Large intestine (tissue), 3 donors: Measurements from ENCODE around the gene SELENOV. TPM values are rescaled to one million over a fixed set of nuclear protein-coding genes. Genes with fewer than 3 reads are reported as not detected.
"Not testable (repeated sequence)": the region's sequence is repeated elsewhere in the genome, so short reads cannot be mapped to it uniquely, and the experiment has no call there.

Source experiments
- DNase-seq, 2 donors: peaks; one replicate each; pipeline versions ENCODE4 v3.0.0 to v3.0.0-alpha.2; 2013
- H3K27ac ChIP-seq: one replicate; pipeline ENCODE4 v1.5.1; 2013; ENCODE audit warnings: low read length
- H3K27me3 ChIP-seq: 2 replicates; pipeline ENCODE4 v1.6.1; 2013; ENCODE audit warnings: low read length; ENCODE audit not compliant: control insufficient read depth, insufficient read depth
- H3K36me3 ChIP-seq: 2 replicates; pipeline ENCODE4 v1.6.1; 2013; ENCODE audit warnings: low read length; ENCODE audit not compliant: control insufficient read depth, insufficient read depth
- H3K4me1 ChIP-seq: one replicate; pipeline ENCODE4 v1.6.1; 2013; ENCODE audit warnings: low read length; ENCODE audit not compliant: control insufficient read depth, insufficient read depth
- H3K4me3 ChIP-seq: one replicate; pipeline ENCODE4 v1.5.1; 2013; ENCODE audit warnings: low read length
- H3K9me3 ChIP-seq: one replicate; pipeline ENCODE4 v1.6.1; 2013; ENCODE audit warnings: mild to moderate bottlenecking, low read depth, low read length, moderate library complexity; ENCODE audit not compliant: control insufficient read depth
- WGBS: methylation state at CpG from one replicate; pipeline ENCODE4 v1.1.5; 2013; ENCODE audit warnings: low lambda C conversion rate; ENCODE audit not compliant: insufficient coverage; 5-methylcytosine and 5-hydroxymethylcytosine counted together
- polyA plus RNA-seq: library from polyadenylated mRNA; unstranded; fragments of 120-200 nt; gene quantifications from one replicate; pipeline ENCODE4 v1.2.1, GENCODE V29; 2013

Gene SELENOV
- polyA plus RNA-seq, 1 donor, result 0.19 TPM

GRCh38 chr19:39474139-39474620 is 40.8 kb upstream of the SELENOV start:
- peaks cover 71% of the 10 kb centered on the region for H3K36me3 ChIP-seq
- DNase-seq, result peak in 1 of 2 donors; percentile 28

DNA sequence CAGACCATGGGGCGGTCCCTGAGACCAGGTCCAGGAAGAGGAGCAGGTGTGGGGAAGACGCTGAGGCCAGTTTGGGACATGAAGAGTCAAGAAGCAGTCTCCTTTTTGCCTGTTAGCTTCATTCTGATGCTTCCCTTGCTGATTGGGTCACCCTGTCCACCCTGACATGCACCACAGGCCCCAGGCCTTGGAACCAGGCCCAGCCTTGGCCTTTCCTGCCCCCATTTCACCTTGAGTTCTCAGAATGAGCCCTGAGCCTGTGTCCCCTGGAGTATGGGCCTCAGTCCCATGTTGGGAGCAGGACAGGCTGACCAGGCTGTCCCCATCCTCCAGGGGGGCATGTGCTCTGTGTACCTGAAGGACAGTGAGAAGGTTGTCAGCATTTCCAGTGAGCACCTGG is 39.2 kb upstream of the SELENOV start:
- H3K36me3 ChIP-seq, result peaks cover 55% of the 10 kb centered on the region

More at GRCh38 chr19:39474139-39474620, 40.8 kb upstream of the SELENOV start:
- Histone ChIP-seq H3K9me3 (no peaks in the 10 kb centered on the region), H3K4me3 (no peak overlapping the region), H3K27me3 (no peaks in the 10 kb centered on the region), H3K4me1 (peaks cover under 1% of the 10 kb centered on the region), H3K27ac (no peak overlapping the region)
- no CpG with 5 or more reads among the region's 9 CpGs for WGBS

DNA sequence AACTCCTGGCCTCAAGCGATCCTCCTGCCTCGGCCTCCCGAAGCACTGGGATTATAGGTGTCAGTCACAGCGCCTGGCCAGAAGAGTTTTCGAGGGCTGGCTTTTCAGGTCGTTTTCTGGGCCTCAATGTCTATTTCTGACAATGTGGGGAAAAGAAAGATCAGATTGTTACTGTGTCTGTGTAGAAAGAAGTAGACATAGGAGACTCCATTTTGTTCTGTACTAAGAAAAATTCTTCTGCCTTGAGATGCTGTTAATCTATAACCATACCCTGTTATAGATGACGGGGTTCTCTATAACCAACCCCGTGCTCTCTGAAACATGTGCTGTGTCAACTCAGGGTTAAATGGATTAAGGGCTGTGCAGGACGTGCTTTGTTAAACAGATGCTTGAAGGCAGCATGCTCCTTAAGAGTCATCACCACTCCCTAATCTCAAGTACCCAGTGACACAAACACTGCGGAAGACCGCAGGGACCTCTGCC is 35.6 kb upstream of the SELENOV start:
- H3K27me3 ChIP-seq, H3K9me3 ChIP-seq, H3K4me1 ChIP-seq, H3K4me3 ChIP-seq: not testable (repeated sequence)
- Histone ChIP-seq H3K36me3 (peaks cover 26% of the 10 kb centered on the region), H3K27ac (peak overlapping the region; percentile 72)
- WGBS, result no CpG with 5 or more reads among the region's 11 CpGs
- peak in 1 of 2 donors; percentile 41 for DNase-seq

More for the DNA sequence above, 39.2 kb upstream of the SELENOV start:
- no peak overlapping the region for H3K27ac ChIP-seq
- peaks cover 2% of the 10 kb centered on the region for H3K4me1 ChIP-seq
- WGBS, result no CpG with 5 or more reads among the region's 2 CpGs
- DNase-seq, result no peak
- H3K27me3 ChIP-seq, result no peaks in the 10 kb centered on the region
- H3K4me3 ChIP-seq, result no peak overlapping the region
- H3K9me3 ChIP-seq, result no peaks in the 10 kb centered on the region

DNA sequence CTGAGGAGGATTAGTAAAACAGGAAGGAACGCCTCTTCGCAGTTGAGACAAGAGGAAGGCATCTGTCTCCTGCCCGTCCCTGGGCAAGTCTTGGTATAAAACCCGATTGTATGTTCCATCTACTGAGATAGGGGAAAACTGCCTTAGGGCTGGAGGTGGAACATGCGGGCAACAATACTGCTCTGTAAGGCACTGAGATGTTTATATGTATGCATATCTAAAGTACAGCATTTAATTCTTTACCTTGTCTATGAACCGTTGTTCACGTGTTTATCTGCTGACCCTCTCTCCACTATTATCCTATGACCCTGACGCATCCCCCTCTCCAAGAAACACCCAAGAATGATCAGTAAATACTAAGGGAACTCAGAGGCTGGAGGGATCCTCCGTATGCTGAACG is 35.0 kb upstream of the SELENOV start:
- H3K4me1 ChIP-seq, result peaks cover 9% of the 10 kb centered on the region
- peak in 1 of 2 donors; percentile 24 for DNase-seq
- peak overlapping the region; percentile 72 for H3K27ac ChIP-seq
- peak overlapping the region; percentile 98 for H3K4me3 ChIP-seq
- no peaks in the 10 kb centered on the region for H3K9me3 ChIP-seq
- H3K36me3 ChIP-seq, result peaks cover 23% of the 10 kb centered on the region
- H3K27me3 ChIP-seq, result no peaks in the 10 kb centered on the region
- 13% methylated on average over 3 of the region's 10 CpGs for WGBS

DNA sequence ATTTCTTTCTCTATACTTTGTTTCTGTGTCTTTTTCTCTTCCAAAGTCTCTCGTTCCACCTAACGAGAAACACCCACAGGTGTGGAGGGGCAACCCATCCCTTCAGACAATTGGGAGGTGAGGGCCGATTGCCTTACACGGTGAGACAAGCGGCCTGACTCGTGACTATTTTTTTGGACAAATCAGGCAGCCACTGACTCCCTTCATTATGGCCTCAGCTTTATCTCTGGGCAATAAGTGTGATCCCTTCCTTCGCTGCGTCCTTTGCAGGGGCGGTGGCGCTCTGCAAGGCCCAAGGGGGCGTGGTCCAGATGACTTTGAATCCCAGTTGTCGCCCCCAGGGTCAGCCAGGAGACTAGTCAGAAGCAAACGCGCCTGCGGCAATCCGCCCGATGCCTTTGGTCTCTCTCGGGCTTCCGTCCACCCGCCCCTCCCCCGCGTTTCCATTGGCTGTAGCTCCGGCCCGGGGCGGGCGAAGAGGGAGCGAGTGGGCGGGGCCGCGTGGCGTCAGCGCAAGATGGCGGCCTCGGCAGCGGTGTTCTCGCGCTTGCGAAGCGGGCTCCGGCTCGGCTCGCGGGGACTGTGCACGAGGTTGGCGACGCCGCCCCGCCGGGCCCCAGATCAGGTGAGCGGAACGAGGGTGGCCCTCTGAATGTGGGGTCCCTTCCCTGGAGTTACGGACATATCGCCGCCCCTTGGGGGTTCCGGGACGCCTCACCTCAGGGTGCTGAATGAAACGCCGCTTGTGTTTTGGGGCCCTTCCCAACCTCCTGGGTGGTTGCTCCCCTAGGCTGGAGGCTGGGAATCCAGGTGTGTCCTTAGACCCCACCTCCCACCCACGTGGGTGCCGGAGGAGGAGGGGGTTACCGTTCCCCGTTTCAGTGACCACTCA is 34.4 kb upstream of the SELENOV start, which contains the start of gene TIMM50:
TIMM50 (plus strand) TSS at position 502 of the 892 bp plus-strand sequence; CDS start at position 518, 16 bp downstream.
- peak within 1 kb of the TSS; percentile 98 for H3K4me3 ChIP-seq
- no CpG with 5 or more reads among the region's 62 CpGs for WGBS
- H3K36me3 ChIP-seq, result peaks cover 24% of the 10 kb centered on the region
- DNase-seq, result peak; percentile 96 to 98
- H3K27ac ChIP-seq, result peak within 1 kb of the TSS; percentile 72
- H3K9me3 ChIP-seq, result no peaks in the 10 kb centered on the region
- no peaks in the 10 kb centered on the region for H3K27me3 ChIP-seq
- H3K4me1 ChIP-seq, result peaks cover 9% of the 10 kb centered on the region

GRCh38 chr19:39481229-39481545 is 33.8 kb upstream of the SELENOV start:
- Histone ChIP-seq H3K27me3 (no peaks in the 10 kb centered on the region), H3K9me3 (no peaks in the 10 kb centered on the region), H3K4me1 (peaks cover 9% of the 10 kb centered on the region), H3K36me3 (peaks cover 24% of the 10 kb centered on the region), H3K4me3 (peak overlapping the region; percentile 98), H3K27ac (peak overlapping the region; percentile 72)
- DNase-seq, result no peak
- no CpG with 5 or more reads among the region's 12 CpGs for WGBS

DNA sequence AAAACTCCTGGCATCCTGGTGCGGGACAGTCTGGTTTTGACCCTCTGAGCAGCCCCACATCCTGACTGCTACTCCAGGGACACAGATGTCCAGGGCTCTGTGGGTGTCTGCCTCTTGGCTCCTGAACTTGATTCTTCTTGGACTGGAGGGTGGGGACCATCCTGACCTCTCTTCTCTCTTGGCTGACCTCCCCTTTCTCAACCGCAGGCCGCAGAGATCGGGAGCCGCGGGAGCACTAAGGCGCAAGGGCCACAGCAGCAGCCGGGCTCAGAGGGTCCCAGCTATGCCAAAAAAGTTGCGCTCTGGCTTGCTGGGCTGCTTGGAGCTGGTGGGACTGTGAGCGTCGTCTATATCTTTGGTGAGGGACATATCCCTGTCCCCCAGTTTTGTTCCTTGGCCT is 33.3 kb upstream of the SELENOV start:
- no CpG with 5 or more reads among the region's 11 CpGs for WGBS
- Histone ChIP-seq H3K27ac (no peak overlapping the region), H3K4me1 (peaks cover 9% of the 10 kb centered on the region), H3K27me3 (no peaks in the 10 kb centered on the region), H3K9me3 (no peaks in the 10 kb centered on the region), H3K36me3 (peaks cover 24% of the 10 kb centered on the region), H3K4me3 (peak overlapping the region; percentile 98)
- no peak for DNase-seq

- no peak overlapping the region for H3K4me3 ChIP-seq
- H3K9me3 ChIP-seq, result no peaks in the 10 kb centered on the region
- H3K27ac ChIP-seq, result no peak overlapping the region
- peaks cover 9% of the 10 kb centered on the region for H3K4me1 ChIP-seq
- no peaks in the 10 kb centered on the region for H3K27me3 ChIP-seq
- DNase-seq, result no peak
- no CpG with 5 or more reads among the region's 6 CpGs for WGBS
- peaks cover 36% of the 10 kb centered on the region for H3K36me3 ChIP-seq
These were observed 31.8 kb upstream of the SELENOV start for GRCh38 chr19:39483141-39483540.

GRCh38 chr19:39489756-39490155 is 25.2 kb upstream of the SELENOV start:
- DNase-seq, result no peak
- Histone ChIP-seq H3K36me3 (peaks cover 56% of the 10 kb centered on the region), H3K27me3 (no peaks in the 10 kb centered on the region), H3K9me3 (no peaks in the 10 kb centered on the region), H3K4me3 (no peak overlapping the region), H3K4me1 (no peaks in the 10 kb centered on the region), H3K27ac (no peak overlapping the region)
- WGBS, result no CpG with 5 or more reads among the region's 10 CpGs

GRCh38 chr19:39492225-39492624 is 22.7 kb upstream of the SELENOV start:
- H3K4me1 ChIP-seq, result no peaks in the 10 kb centered on the region
- peaks cover 35% of the 10 kb centered on the region for H3K36me3 ChIP-seq
- H3K9me3 ChIP-seq, result no peaks in the 10 kb centered on the region
- peaks cover 11% of the 10 kb centered on the region for H3K27me3 ChIP-seq
- no peak for DNase-seq
- H3K27ac ChIP-seq, result no peak overlapping the region
- H3K4me3 ChIP-seq, result no peak overlapping the region
- WGBS, result no CpG with 5 or more reads among the region's 6 CpGs
